Trophoblast cell (in vitro differentiated cells and primary cell): ENCODE data around the gene CTBS.

ENCODE experiments used
- DNase-seq, 2 donors: peaks; one replicate each; pipeline ENCODE4 v3.0.0-alpha.2; 2016
- H2AFZ ChIP-seq: 2 replicates; pipeline ENCODE4 v1.6.1; 2013; ENCODE audit warnings: low read length, moderate library complexity, mild to moderate bottlenecking; ENCODE audit not compliant: insufficient read depth, poor library complexity
- H2AK5ac ChIP-seq: 2 replicates; pipeline ENCODE4 v1.6.1; 2013; ENCODE audit warnings: mild to moderate bottlenecking, low read length
- H2BK120ac ChIP-seq: 2 replicates; pipeline ENCODE4 v1.6.1; 2013; ENCODE audit warnings: low read length, mild to moderate bottlenecking, moderate library complexity; ENCODE audit not compliant: insufficient read depth, poor library complexity
- H2BK12ac ChIP-seq: 2 replicates; pipeline ENCODE4 v1.6.1; 2013; ENCODE audit warnings: mild to moderate bottlenecking, low read length, moderate library complexity
- H2BK5ac ChIP-seq: 2 replicates; pipeline ENCODE4 v1.6.1; 2013; ENCODE audit warnings: low read length, low read depth, moderate library complexity, mild to moderate bottlenecking; ENCODE audit not compliant: poor library complexity
- H3K14ac ChIP-seq: 2 replicates; pipeline ENCODE4 v1.6.1; 2013; ENCODE audit warnings: mild to moderate bottlenecking, low read length
- H3K18ac ChIP-seq: 2 replicates; pipeline ENCODE4 v1.6.1; 2013; ENCODE audit warnings: mild to moderate bottlenecking, low read length
- H3K23ac ChIP-seq: 2 replicates; pipeline ENCODE4 v1.6.1; 2013; ENCODE audit warnings: low read length
- H3K27ac ChIP-seq: 2 replicates; pipeline ENCODE4 v1.5.1; 2013; ENCODE audit warnings: low read depth, mild to moderate bottlenecking, inconsistent platforms, low read length, moderate library complexity
- H3K27me3 ChIP-seq: 2 replicates; pipeline ENCODE4 v1.6.1; 2013; ENCODE audit warnings: inconsistent platforms, mild to moderate bottlenecking, low read length, moderate library complexity; ENCODE audit not compliant: insufficient read depth
- H3K36me3 ChIP-seq, 2 experiments: 1 replicate in 1 of 2; 2 replicates in 1 of 2; pipeline ENCODE4 v1.6.1; 2013; ENCODE audit warnings: low read length in 2 of 2, mild to moderate bottlenecking in 2 of 2, moderate library complexity in 1 of 2; ENCODE audit not compliant: insufficient read depth in 2 of 2, control insufficient read depth in 1 of 2
- H3K4ac ChIP-seq: 2 replicates; pipeline ENCODE4 v1.6.1; 2013; ENCODE audit warnings: low read depth, mild to moderate bottlenecking, low read length, moderate library complexity
- H3K4me1 ChIP-seq, 2 experiments: 1 replicate in 1 of 2; 2 replicates in 1 of 2; pipeline ENCODE4 v1.6.1; 2013; ENCODE audit warnings: low read length in 2 of 2, mild to moderate bottlenecking in 2 of 2, moderate library complexity in 1 of 2; ENCODE audit not compliant: insufficient read depth in 2 of 2, control insufficient read depth in 1 of 2
- H3K4me2 ChIP-seq: 2 replicates; pipeline ENCODE4 v1.6.1; 2013; ENCODE audit warnings: inconsistent platforms, mild to moderate bottlenecking, low read length, moderate library complexity
- H3K4me3 ChIP-seq: 2 replicates; pipeline ENCODE4 v1.5.1; 2013; ENCODE audit warnings: mild to moderate bottlenecking, low read depth, low read length, inconsistent platforms
- H3K79me1 ChIP-seq: one replicate; pipeline ENCODE4 v1.6.1; 2013; ENCODE audit warnings: low read length
- H3K79me2 ChIP-seq: 2 replicates; pipeline ENCODE4 v1.6.1; 2013; ENCODE audit warnings: low read length, mild to moderate bottlenecking; ENCODE audit not compliant: control insufficient read depth, insufficient read depth, poor library complexity
- H3K9ac ChIP-seq: 2 replicates; pipeline ENCODE4 v1.6.1; 2013; ENCODE audit warnings: mild to moderate bottlenecking, low read length
- H3K9me3 ChIP-seq: 2 replicates; pipeline ENCODE4 v1.6.1; 2013; ENCODE audit warnings: low read depth, mild to moderate bottlenecking, control low read depth, inconsistent platforms, low read length; ENCODE audit not compliant: insufficient read depth
- H4K12ac ChIP-seq: 2 replicates; pipeline ENCODE4 v1.6.1; 2013; ENCODE audit warnings: low read depth, mild to moderate bottlenecking, low read length, moderate library complexity
- H4K8ac ChIP-seq: 2 replicates; pipeline ENCODE4 v1.6.1; 2013; ENCODE audit warnings: low read depth, mild to moderate bottlenecking, low read length, moderate library complexity
- H4K91ac ChIP-seq: one replicate; pipeline ENCODE4 v1.6.1; 2013; ENCODE audit warnings: low read depth, mild to moderate bottlenecking, low read length, moderate library complexity
- WGBS: extraction: QIAGEN DNeasy Blood & Tissue Kit; methylation state at CpG from one replicate; pipeline ENCODE4 v1.1.7; 2013; ENCODE audit warnings: missing lambda C conversion rate; ENCODE audit not compliant: insufficient read length, insufficient coverage; ENCODE audit errors: extremely low coverage; 5-methylcytosine and 5-hydroxymethylcytosine counted together

CTBS gene

GRCh38 chr1:84617349-84617748 lies 43.1 kb upstream of the CTBS start:
- H3K9ac ChIP-seq: no peak overlapping the region
- peaks cover 2% of the 10 kb centered on the region for H3K9me3 ChIP-seq
- H3K79me2 ChIP-seq: peaks cover 4% of the 10 kb centered on the region
- H4K12ac ChIP-seq: no peak overlapping the region
- H3K18ac ChIP-seq: no peak overlapping the region
- H3K27me3 ChIP-seq: no peaks in the 10 kb centered on the region
- H3K4me1 ChIP-seq: peaks cover 0 to 5% of the 10 kb centered on the region in 2 experiments
- H4K8ac ChIP-seq: no peak overlapping the region
- no peak overlapping the region for H3K4me2 ChIP-seq
- no peak overlapping the region for H3K4ac ChIP-seq
- no peak overlapping the region for H3K23ac ChIP-seq
- no CpG with 5 or more reads among the region's 2 CpGs for WGBS
- no peak overlapping the region for H2BK5ac ChIP-seq
- no peak overlapping the region for H2AFZ ChIP-seq
- no peak overlapping the region for H4K91ac ChIP-seq
- peaks cover 12% of the 10 kb centered on the region for H3K79me1 ChIP-seq
- no peak overlapping the region for H3K4me3 ChIP-seq
- H2AK5ac ChIP-seq: no peak overlapping the region
- no peak overlapping the region for H2BK12ac ChIP-seq
- no peak overlapping the region for H2BK120ac ChIP-seq
- H3K36me3 ChIP-seq: no peaks in the 10 kb centered on the region
- H3K27ac ChIP-seq: no peak overlapping the region
- H3K14ac ChIP-seq: no peak overlapping the region
- DNase-seq: no peak

GRCh38 chr1:84615790-84616189 lies 41.5 kb upstream of the CTBS start:
- Histone ChIP-seq H3K4me2 (no peak overlapping the region), H3K36me3 (no peaks in the 10 kb centered on the region), H2AFZ (no peak overlapping the region), H3K4me3 (no peak overlapping the region), H3K9me3 (peaks cover 4% of the 10 kb centered on the region), H3K79me2 (peaks cover 3% of the 10 kb centered on the region), H3K14ac (no peak overlapping the region), H2BK5ac (no peak overlapping the region), H3K9ac (no peak overlapping the region), H4K91ac (no peak overlapping the region), H2BK12ac (no peak overlapping the region), H3K4me1 (peaks cover 0 to 5% of the 10 kb centered on the region in 2 experiments), H3K79me1 (peaks cover 8% of the 10 kb centered on the region), H2BK120ac (no peak overlapping the region), H4K12ac (no peak overlapping the region), H4K8ac (no peak overlapping the region), H3K27ac (no peak overlapping the region), H3K4ac (no peak overlapping the region), H3K18ac (no peak overlapping the region), H3K23ac (no peak overlapping the region), H3K27me3 (no peaks in the 10 kb centered on the region), H2AK5ac (no peak overlapping the region)
- no peak for DNase-seq
- WGBS: no CpG with 5 or more reads among the region's 1 CpG

- Histone ChIP-seq H3K79me1 (peaks cover 2% of the 10 kb centered on the region), H3K4me2 (no peak overlapping the region), H4K8ac (no peak overlapping the region), H3K18ac (no peak overlapping the region), H3K27ac (no peak overlapping the region), H4K91ac (no peak overlapping the region), H3K27me3 (no peaks in the 10 kb centered on the region), H3K9me3 (peaks cover 4% of the 10 kb centered on the region), H2AFZ (no peak overlapping the region), H3K9ac (no peak overlapping the region), H3K23ac (no peak overlapping the region), H4K12ac (no peak overlapping the region), H3K4me1 (no peaks in the 10 kb centered on the region), H3K79me2 (no peaks in the 10 kb centered on the region), H3K4ac (no peak overlapping the region), H2BK5ac (no peak overlapping the region), H3K4me3 (no peak overlapping the region), H3K14ac (no peak overlapping the region), H2BK12ac (no peak overlapping the region), H2AK5ac (no peak overlapping the region), H3K36me3 (no peaks in the 10 kb centered on the region), H2BK120ac (no peak overlapping the region)
- WGBS: no CpG with 5 or more reads among the region's 2 CpGs
- DNase-seq: no peak
Observed at GRCh38 chr1:84613887-84614286, 39.6 kb upstream of the CTBS start.

GRCh38 chr1:84613026-84613425 lies 38.8 kb upstream of the CTBS start:
- Histone ChIP-seq H2BK12ac (no peak overlapping the region), H3K23ac (no peak overlapping the region), H2AFZ (no peak overlapping the region), H3K4ac (no peak overlapping the region), H3K9me3 (peaks cover 4% of the 10 kb centered on the region), H4K91ac (no peak overlapping the region), H3K27me3 (no peaks in the 10 kb centered on the region), H2BK5ac (no peak overlapping the region), H3K9ac (no peak overlapping the region), H4K8ac (no peak overlapping the region), H3K4me2 (no peak overlapping the region), H2BK120ac (no peak overlapping the region), H3K79me1 (no peaks in the 10 kb centered on the region), H4K12ac (no peak overlapping the region), H3K4me1 (no peaks in the 10 kb centered on the region), H3K27ac (no peak overlapping the region), H2AK5ac (no peak overlapping the region), H3K18ac (no peak overlapping the region), H3K4me3 (no peak overlapping the region), H3K36me3 (no peaks in the 10 kb centered on the region), H3K79me2 (no peaks in the 10 kb centered on the region), H3K14ac (no peak overlapping the region)
- no CpG with 5 or more reads among the region's 2 CpGs for WGBS
- DNase-seq: no peak
